Astrocyte (in vitro differentiated cells and primary cell): ENCODE results near the gene BTBD2. TPM values are rescaled to one million over a fixed set of nuclear protein-coding genes. Genes with fewer than 3 reads are reported as not detected.

ENCODE experiments used
- DNase-seq: peaks from one replicate; pipeline ENCODE4 v3.0.0-alpha.2; 2010; ENCODE audit warnings: low read depth
- FAIRE-seq: peaks from 2 replicates; lab custom pipeline; 2011; peaks lifted over from hg19 to GRCh38; lab: Jason Lieb, UNC
- H2AFZ ChIP-seq: 2 replicates; pipeline ENCODE4 v1.6.0; 2012; ENCODE audit warnings: low read depth, low read length, inconsistent platforms
- H3K27ac ChIP-seq: 2 replicates; pipeline ENCODE4 v1.5.1; 2011; ENCODE audit warnings: low read depth, low read length, inconsistent platforms
- H3K27me3 ChIP-seq: 2 replicates; pipeline ENCODE4 v1.6.0; 2011; ENCODE audit warnings: low read length, inconsistent platforms; ENCODE audit not compliant: insufficient read depth
- H3K36me3 ChIP-seq: 2 replicates; pipeline ENCODE4 v1.5.1; 2011; ENCODE audit warnings: low read length, inconsistent platforms; ENCODE audit not compliant: insufficient read depth
- H3K4me1 ChIP-seq: 2 replicates; pipeline ENCODE4 v1.5.1; 2011; ENCODE audit warnings: low read length, inconsistent platforms; ENCODE audit not compliant: insufficient read depth
- H3K4me2 ChIP-seq: 2 replicates; pipeline ENCODE4 v1.6.0; 2012; ENCODE audit warnings: low read length, inconsistent platforms
- H3K4me3 ChIP-seq: 2 replicates; pipeline ENCODE4 v1.5.1; 2011; ENCODE audit warnings: low read depth, mild to moderate bottlenecking, low read length, inconsistent platforms; ENCODE audit not compliant: insufficient read depth
- H3K79me2 ChIP-seq: 2 replicates; pipeline ENCODE4 v1.6.0; 2012; ENCODE audit warnings: mild to moderate bottlenecking, low read length, inconsistent platforms; ENCODE audit not compliant: insufficient read depth
- H3K9ac ChIP-seq: 2 replicates; pipeline ENCODE4 v1.6.0; 2012; ENCODE audit warnings: mild to moderate bottlenecking, low read length, inconsistent platforms
- H3K9me3 ChIP-seq: 2 replicates; pipeline ENCODE4 v1.5.1; 2012; ENCODE audit warnings: low read depth, mild to moderate bottlenecking, low read length, inconsistent platforms; ENCODE audit not compliant: insufficient read depth
- H4K20me1 ChIP-seq: 2 replicates; pipeline ENCODE4 v1.6.0; 2012; ENCODE audit warnings: low read length, inconsistent platforms; ENCODE audit not compliant: insufficient read depth
- H3K27ac Mint-ChIP-seq: one replicate; pipeline ENCODE4 v1.8.0; 2021; ENCODE audit warnings: mild to moderate bottlenecking, mixed read lengths; ENCODE audit not compliant: unreplicated experiment
- H3K27me3 Mint-ChIP-seq: one replicate; pipeline ENCODE4 v1.8.0; 2021; ENCODE audit warnings: low read depth, mixed read lengths; ENCODE audit not compliant: unreplicated experiment
- H3K36me3 Mint-ChIP-seq: one replicate; pipeline ENCODE4 v1.8.0; 2021; ENCODE audit warnings: low read depth, mixed read lengths; ENCODE audit not compliant: unreplicated experiment
- H3K4me1 Mint-ChIP-seq: one replicate; pipeline ENCODE4 v1.8.0; 2021; ENCODE audit warnings: low read depth, mixed read lengths; ENCODE audit not compliant: unreplicated experiment
- H3K4me3 Mint-ChIP-seq: one replicate; pipeline ENCODE4 v1.8.0; 2021; ENCODE audit warnings: mild to moderate bottlenecking, moderate library complexity, mixed read lengths; ENCODE audit not compliant: unreplicated experiment
- H3K9me3 Mint-ChIP-seq: one replicate; pipeline ENCODE4 v1.8.0; 2021; ENCODE audit warnings: mild to moderate bottlenecking, mixed read lengths; ENCODE audit not compliant: unreplicated experiment
- CTCF ChIP-seq: IDR thresholded peaks from 2 replicates; pipeline ENCODE4 v1.5.1; 2011; ENCODE audit warnings: low read depth, mild to moderate bottlenecking, inconsistent platforms, low read length, moderate library complexity; ENCODE audit not compliant: insufficient read depth
- EZH2 ChIP-seq: IDR thresholded peaks from 2 replicates; pipeline ENCODE4 v1.6.1; 2012; ENCODE audit warnings: mild to moderate bottlenecking, low read length, inconsistent platforms; ENCODE audit not compliant: insufficient read depth
- total RNA-seq: library from RNA; stranded (reverse); gene quantifications from 2 replicates; pipeline ENCODE4 v1.2.1, GENCODE V29; 2021

Gene BTBD2
- total RNA-seq, 1 donor from 2014 or later, result 53.7 TPM

- no peaks in the 10 kb centered on the region for H4K20me1 ChIP-seq
- H3K4me1 ChIP-seq, result peaks cover 37% of the 10 kb centered on the region
- H3K27ac ChIP-seq, result peak overlapping the region; percentile 92
- H2AFZ ChIP-seq, result peak overlapping the region; percentile 64
- no peaks in the 10 kb centered on the region for H3K79me2 ChIP-seq
- no peaks in the 10 kb centered on the region for H3K9me3 ChIP-seq
- peak; percentile 56 for DNase-seq
- H3K4me3 ChIP-seq, result no peak overlapping the region
- Mint-ChIP-seq H3K27ac (peak overlapping the region; percentile 98), H3K36me3 (no peaks in the 10 kb centered on the region), H3K4me1 (peaks cover 15% of the 10 kb centered on the region), H3K4me3 (peak overlapping the region; percentile 79), H3K27me3 (no peaks in the 10 kb centered on the region), H3K9me3 (no peaks in the 10 kb centered on the region)
- H3K4me2 ChIP-seq, result peak overlapping the region; percentile 99
- no peaks in the 10 kb centered on the region for H3K27me3 ChIP-seq
- peak overlapping the region; percentile 55 for H3K9ac ChIP-seq
- H3K36me3 ChIP-seq, result no peaks in the 10 kb centered on the region
- TF ChIP-seq CTCF, result no peak
- no peak for TF ChIP-seq EZH2
- FAIRE-seq, result no peak
Observed at GRCh38 chr19:2059422-2060201, 44.1 kb upstream of the BTBD2 start.

GRCh38 chr19:2058570-2059421 is 43.3 kb upstream of the BTBD2 start:
- Mint-ChIP-seq H3K9me3 (no peaks in the 10 kb centered on the region), H3K4me3 (no peak overlapping the region), H3K27ac (peak overlapping the region; percentile 98), H3K27me3 (no peaks in the 10 kb centered on the region), H3K36me3 (no peaks in the 10 kb centered on the region), H3K4me1 (peaks cover 15% of the 10 kb centered on the region)
- FAIRE-seq (no peak), DNase-seq (no peak)
- peak overlapping the region; percentile 55 for H3K9ac ChIP-seq
- no peak overlapping the region for H3K4me3 ChIP-seq
- H3K27ac ChIP-seq, result peak overlapping the region; percentile 92
- no peaks in the 10 kb centered on the region for H3K79me2 ChIP-seq
- no peak overlapping the region for H2AFZ ChIP-seq
- no peaks in the 10 kb centered on the region for H3K27me3 ChIP-seq
- no peaks in the 10 kb centered on the region for H3K9me3 ChIP-seq
- no peaks in the 10 kb centered on the region for H4K20me1 ChIP-seq
- H3K36me3 ChIP-seq, result no peaks in the 10 kb centered on the region
- peaks cover 37% of the 10 kb centered on the region for H3K4me1 ChIP-seq
- peak overlapping the region; percentile 99 for H3K4me2 ChIP-seq
- no peak for TF ChIP-seq EZH2
- TF ChIP-seq CTCF, result no peak
